Stimulated activated CD8-positive, alpha-beta memory T cell treated with anti-CD3 and anti-CD28 coated beads, Interleukin-4, amount 100 ng/mL, for 1 hour (primary cell): ENCODE results near the gene ZDHHC16.
"Not testable (repeated sequence)": the region's sequence is repeated elsewhere in the genome, so short reads cannot be mapped to it uniquely, and the experiment has no call there.

Experiments used
- DNase-seq, 2 donors: peaks; one replicate each; pipeline ENCODE4 v3.0.0-alpha.2; 2020; ENCODE audit warnings: low read depth in 2 of 2, low spot score in 1 of 2

ZDHHC16 gene

GRCh38 chr10:97475936-97476594 lies 30.1 kb downstream of the ZDHHC16 start:
- DNase-seq: no peak

- not testable (repeated sequence) for DNase-seq
Observed at GRCh38 chr10:97479410-97479809, 33.4 kb downstream of the ZDHHC16 start.

GRCh38 chr10:97479939-97480338 lies 34.0 kb downstream of the ZDHHC16 start:
- DNase-seq: no peak

GRCh38 chr10:97481071-97481470 lies 35.1 kb downstream of the ZDHHC16 start:
- DNase-seq: no peak

DNA sequence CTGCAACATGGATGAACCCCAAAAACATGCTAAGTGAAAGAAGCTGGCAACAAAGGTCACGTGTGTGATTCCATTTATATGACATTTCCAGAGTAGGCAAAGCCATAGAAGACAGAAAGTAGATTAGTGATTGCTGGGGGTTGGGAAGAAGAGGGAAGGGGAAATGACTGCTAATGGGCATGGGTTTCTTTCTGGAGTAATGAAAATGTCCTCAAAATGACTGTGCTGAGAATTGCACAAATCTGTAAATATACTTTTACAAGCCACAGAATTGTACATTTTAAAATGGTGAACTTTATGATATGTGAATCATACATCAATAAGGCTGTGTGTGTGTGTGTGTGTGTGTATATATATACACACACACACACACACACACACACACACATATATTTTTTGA lies 36.4 kb downstream of the ZDHHC16 start:
- no peak for DNase-seq

GRCh38 chr10:97483506-97483905 lies 37.5 kb downstream of the ZDHHC16 start:
- no peak for DNase-seq

GRCh38 chr10:97483921-97484320 lies 37.9 kb downstream of the ZDHHC16 start:
- no peak for DNase-seq

DNA sequence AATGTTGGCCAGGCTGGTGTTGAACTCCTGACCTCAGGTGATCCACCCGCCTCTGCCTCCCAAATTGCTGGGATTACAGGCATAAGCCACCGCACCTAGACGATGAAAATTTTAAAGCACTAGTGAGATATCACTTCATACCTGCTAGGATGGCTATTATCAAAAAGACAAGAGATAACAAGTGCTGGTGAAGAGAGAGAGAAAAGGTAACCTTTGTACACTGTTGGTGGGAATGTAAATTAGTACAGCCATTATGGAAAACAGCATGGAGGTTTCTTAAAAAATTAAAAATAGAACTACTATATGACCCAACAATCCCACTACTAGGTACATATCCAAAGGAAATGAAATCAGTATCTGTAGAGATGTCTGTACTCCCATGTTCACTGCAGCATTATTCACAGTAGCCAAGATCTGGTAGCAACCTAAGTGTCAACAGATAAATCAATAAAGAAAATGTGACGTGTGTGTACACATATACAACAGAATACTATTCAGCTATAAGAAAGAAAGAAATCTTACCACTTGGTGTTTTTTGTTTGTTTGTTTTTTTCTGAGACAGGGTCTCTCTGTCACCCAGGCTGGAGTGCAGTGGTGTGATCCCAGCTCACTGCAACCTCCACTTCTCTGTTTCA lies 39.8 kb downstream of the ZDHHC16 start:
- DNase-seq: no peak

- DNase-seq: no peak
Observed at GRCh38 chr10:97490592-97490991, 44.6 kb downstream of the ZDHHC16 start.

- no peak for DNase-seq
Observed at GRCh38 chr10:97494151-97494550, 48.2 kb downstream of the ZDHHC16 start.

- no peak for DNase-seq
Observed at GRCh38 chr10:97494863-97495506, 49.0 kb downstream of the ZDHHC16 start.

- peak in 1 of 2 donors; percentile 33 for DNase-seq
Observed at GRCh38 chr10:97497572-97498075, 51.6 kb downstream of the ZDHHC16 start.

DNA sequence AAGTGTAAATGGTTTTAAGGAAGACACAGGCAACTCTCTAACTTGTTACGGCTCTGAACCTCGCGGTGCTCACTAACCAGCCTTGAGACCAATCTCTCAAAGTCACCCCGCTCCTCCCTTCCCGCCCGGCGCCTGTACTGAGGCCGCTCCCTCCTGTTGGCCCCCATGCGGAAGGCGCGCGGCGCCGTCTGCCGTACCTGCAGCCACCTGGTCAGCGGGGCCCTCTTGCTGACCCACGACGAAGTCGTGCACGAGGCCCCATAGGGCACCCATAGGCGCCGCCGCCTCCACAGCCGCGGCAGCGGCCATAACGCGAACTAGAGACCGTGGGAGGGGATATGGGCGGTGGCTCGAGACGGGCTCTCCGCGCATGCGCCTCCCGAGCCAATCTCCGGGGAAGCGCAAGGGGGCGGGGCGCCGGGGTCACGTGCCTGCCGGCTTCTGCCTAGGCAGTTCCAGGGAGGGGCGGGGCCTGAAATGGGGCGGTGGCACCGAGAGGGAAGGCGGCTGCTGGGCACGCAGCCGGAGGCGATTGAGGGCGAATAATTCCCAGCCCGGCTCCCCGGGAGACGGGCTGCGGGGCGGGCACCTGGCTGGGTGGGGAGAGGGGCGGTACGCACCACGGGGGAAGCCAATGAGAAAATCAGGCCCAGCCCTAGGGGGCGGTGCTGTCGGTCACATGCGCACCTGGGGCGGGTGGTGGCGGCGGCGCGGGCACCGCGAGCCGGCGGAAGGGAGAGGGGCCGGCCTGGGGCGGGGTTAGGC lies 52.3 kb downstream of the ZDHHC16 start, which contains the start of gene MMS19:
TSS of gene MMS19 (minus strand) at position 347 of the 765 bp plus-strand sequence. CDS start at position 309, 38 bp downstream.
- DNase-seq: peak; percentile 98 to 100

DNA sequence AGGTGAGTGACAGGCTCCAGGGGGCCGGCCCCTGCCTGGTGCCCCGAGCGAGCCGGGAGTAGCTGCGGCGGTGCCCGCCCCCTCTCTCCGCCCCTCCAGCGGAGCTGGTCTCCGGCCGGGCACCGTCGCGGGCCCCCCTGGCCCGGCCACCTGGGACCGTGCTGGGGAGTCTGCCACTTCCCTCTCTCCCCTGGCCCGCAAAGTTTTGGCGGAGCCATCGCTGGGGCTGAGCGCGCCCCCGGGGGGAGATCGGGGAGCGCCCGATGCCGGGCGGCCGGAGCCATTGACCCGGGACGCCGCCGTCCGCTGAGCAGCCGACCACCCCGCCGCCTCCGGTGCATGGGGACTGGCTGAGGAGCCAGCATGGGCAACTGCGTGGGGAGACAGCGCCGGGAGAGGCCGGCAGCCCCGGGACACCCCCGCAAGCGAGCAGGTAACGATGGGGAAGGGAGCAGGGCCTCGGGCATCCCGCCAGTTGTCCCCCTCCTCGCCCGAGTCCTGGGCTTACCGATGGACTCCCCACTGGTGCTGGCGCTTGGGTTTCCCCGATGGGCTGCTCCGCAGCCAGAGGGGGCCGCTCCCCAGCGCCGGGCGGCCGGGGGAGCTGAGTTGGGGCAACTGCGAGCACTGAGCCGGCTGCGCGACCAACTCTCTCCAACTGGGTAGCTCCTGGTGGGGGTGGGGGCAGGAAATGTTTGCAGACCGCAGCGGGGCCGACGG lies 53.0 kb downstream of the ZDHHC16 start, which contains the start of gene UBTD1:
TSS of gene UBTD1 (plus strand) at position 84 of the 720 bp plus-strand sequence. CDS start at position 364, 280 bp downstream.
- DNase-seq: no peak

- DNase-seq: no peak
Observed at GRCh38 chr10:97499561-97500296, 53.8 kb downstream of the ZDHHC16 start.

DNA sequence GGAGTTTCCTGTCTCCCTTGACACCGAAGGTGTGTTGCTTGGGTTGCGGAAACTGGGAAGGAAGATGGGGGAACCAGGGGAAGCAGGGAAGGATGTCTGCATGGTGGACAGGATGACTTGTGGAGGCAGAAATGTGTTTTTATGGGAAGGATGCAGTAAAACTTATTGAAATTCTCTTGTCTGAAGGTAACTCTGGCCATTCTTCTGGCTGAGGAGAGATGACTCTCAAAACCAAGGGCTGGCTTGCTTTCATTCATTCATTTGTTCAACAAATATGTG lies 54.3 kb downstream of the ZDHHC16 start:
- DNase-seq: no peak

GRCh38 chr10:97502916-97503315 lies 56.9 kb downstream of the ZDHHC16 start:
- DNase-seq: no peak

GRCh38 chr10:97503406-97503805 lies 57.4 kb downstream of the ZDHHC16 start:
- no peak for DNase-seq

DNA sequence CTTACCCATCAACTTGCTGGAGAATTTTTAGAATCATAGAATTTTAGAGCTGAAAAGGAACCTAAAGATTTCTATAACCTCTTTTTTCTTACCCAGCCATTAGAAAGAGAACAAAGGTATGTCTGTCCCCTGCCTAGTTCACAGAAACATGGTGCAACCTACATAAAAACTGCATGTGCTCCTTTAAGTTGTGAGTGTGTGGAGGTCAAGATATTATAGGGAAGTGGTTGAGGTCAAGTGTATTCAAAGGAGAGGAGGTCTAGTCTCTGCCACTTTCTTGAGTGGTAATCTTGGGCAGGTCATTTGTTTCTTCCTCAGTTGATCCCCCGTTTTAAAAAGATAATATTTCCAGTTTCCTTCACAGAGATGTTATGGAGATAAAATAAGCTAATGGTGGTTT lies 59.2 kb downstream of the ZDHHC16 start:
- DNase-seq: no peak
